Neutrophil (primary cell): ENCODE measurements around the gene SLC44A4.
"Not testable (repeated sequence)": the region's sequence is repeated elsewhere in the genome, so short reads cannot be mapped to it uniquely, and the experiment has no call there.

Experiments used
- H3K27ac ChIP-seq: fragments of 200-600 bp; sonication (generic); 2 replicates; pipeline ENCODE4 v1.5.1; 2016; ENCODE audit warnings: mild to moderate bottlenecking, moderate library complexity
- H3K27me3 ChIP-seq: fragments of 200-600 bp; sonication (generic); 2 replicates; pipeline ENCODE4 v1.6.0; 2016; ENCODE audit warnings: mild to moderate bottlenecking
- H3K36me3 ChIP-seq: fragments of 200-600 bp; sonication (generic); 2 replicates; pipeline ENCODE4 v1.5.1; 2017
- H3K4me1 ChIP-seq, 2 experiments: fragments of 200-600 bp in 1 of 2; sonication (generic) in 1 of 2; 1 replicate in 1 of 2; 2 replicates in 1 of 2; pipeline versions ENCODE4 v1.5.1 to v1.6.1; 2013 to 2016; ENCODE audit warnings: low read depth in 1 of 2, low read length in 1 of 2, mild to moderate bottlenecking in 1 of 2, moderate library complexity in 1 of 2; ENCODE audit not compliant: control insufficient read depth in 1 of 2, insufficient read depth in 1 of 2
- H3K4me3 ChIP-seq, 2 experiments: fragments of 200-600 bp in 1 of 2; sonication (generic) in 1 of 2; 1 replicate in 1 of 2; 2 replicates in 1 of 2; pipeline ENCODE4 v1.5.1; 2013 to 2016; ENCODE audit warnings: low read depth in 1 of 2, low read length in 1 of 2, mild to moderate bottlenecking in 1 of 2, moderate library complexity in 1 of 2
- H3K9me3 ChIP-seq: fragments of 200-600 bp; sonication (generic); 2 replicates; pipeline ENCODE4 v1.5.1; 2016
- TF ChIP-seq, protein P1 (sequence below): fragments of 200-600 bp; sonication (generic); IDR thresholded peaks from 2 replicates; pipeline ENCODE4 v1.5.1; 2016; ENCODE audit warnings: antibody characterized with exemption

The SLC44A4 gene

DNA sequence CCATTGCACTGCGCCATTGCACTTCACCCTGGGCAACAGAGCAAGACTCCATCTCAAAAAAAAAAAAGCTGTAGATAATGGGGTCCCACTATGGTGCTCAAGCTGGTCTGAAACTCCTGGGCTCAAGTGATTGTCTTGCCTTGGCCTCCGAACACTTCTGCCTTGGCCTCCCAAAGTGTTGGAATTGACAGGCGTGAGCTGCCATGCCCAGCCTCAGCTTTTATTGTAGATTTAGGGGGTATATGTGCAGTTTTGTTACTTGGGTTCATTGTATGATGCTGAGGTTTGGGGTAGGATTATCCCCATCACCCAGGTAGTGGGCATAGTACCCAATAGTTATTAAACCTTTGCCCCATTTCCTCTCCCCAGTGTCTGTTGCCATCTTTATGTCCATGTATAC lies 39.8 kb downstream of the SLC44A4 start:
- Histone ChIP-seq H3K27ac (no peak overlapping the region), H3K9me3 (no peaks in the 10 kb centered on the region), H3K36me3 (peaks cover 41% of the 10 kb centered on the region), H3K4me3 (no peak overlapping the region), H3K4me1 (peaks cover 35 to 37% of the 10 kb centered on the region in 2 experiments), H3K27me3 (no peaks in the 10 kb centered on the region)
- TF ChIP-seq, protein P1, sequence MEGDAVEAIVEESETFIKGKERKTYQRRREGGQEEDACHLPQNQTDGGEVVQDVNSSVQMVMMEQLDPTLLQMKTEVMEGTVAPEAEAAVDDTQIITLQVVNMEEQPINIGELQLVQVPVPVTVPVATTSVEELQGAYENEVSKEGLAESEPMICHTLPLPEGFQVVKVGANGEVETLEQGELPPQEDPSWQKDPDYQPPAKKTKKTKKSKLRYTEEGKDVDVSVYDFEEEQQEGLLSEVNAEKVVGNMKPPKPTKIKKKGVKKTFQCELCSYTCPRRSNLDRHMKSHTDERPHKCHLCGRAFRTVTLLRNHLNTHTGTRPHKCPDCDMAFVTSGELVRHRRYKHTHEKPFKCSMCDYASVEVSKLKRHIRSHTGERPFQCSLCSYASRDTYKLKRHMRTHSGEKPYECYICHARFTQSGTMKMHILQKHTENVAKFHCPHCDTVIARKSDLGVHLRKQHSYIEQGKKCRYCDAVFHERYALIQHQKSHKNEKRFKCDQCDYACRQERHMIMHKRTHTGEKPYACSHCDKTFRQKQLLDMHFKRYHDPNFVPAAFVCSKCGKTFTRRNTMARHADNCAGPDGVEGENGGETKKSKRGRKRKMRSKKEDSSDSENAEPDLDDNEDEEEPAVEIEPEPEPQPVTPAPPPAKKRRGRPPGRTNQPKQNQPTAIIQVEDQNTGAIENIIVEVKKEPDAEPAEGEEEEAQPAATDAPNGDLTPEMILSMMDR, result no peak

DNA sequence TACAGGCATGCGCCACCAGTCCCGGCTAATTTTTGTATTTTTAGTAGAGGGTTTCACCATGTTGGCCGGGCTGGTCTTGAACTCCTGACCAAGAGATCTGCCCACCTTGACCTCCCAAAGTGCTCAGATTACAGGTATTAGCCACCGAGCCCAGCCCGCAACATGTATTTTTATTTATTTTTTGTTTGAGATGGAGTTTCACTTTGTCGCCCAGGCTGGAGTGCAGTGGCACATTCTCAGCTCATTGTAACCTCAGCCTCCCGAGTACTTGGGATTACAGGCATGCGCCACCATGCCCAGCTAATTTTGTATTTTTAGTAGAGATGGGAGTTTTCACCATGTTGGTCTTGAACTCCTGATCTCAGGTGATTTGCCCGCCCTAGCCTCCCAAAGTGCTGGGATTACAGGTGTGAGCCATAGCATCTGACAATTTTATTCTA lies 40.7 kb downstream of the SLC44A4 start:
- Histone ChIP-seq H3K36me3 (peaks cover 41% of the 10 kb centered on the region), H3K27ac (peak overlapping the region; percentile 52), H3K4me1 (peaks cover 43 to 45% of the 10 kb centered on the region in 2 experiments)
- H3K4me3 ChIP-seq, H3K27me3 ChIP-seq, H3K9me3 ChIP-seq: not testable (repeated sequence)

DNA sequence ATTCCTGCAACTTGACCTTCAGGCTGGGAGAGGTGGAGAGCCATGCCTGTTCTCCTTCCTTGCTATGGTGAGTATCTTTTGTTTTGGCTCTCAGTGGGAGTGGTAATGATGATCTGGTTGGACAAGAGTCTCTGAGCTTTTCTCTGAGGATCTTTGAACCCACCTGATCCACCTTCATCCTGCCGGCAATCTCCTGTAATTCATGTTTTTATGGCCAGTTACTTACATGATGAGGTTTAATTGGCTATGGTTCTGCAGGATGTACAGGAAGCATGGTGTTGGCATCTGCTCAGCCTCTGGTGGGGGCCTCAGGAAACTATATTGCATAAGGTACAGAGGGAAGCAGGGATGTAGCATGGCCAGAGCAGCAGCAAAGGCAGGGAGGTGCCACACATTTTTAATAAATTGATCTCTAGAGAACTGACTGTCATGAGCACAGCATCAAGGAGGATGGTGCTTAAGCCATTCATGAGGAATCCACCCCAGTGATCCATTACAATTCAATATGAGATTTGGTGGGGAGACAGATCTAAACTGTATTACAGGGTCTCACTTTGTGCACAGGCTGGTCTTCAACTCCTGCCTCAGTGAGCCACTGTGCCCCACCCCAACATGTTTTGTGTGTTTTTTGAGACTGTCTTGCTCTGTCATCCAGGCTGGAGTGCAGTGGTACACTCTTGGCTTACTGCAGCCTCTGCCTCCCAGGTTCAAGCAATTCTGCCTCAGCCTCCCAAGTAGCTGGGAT lies 41.3 kb downstream of the SLC44A4 start:
- Histone ChIP-seq H3K4me1 (peaks cover 49 to 51% of the 10 kb centered on the region in 2 experiments), H3K27me3 (no peaks in the 10 kb centered on the region), H3K27ac (peak overlapping the region; percentile 52), H3K36me3 (peaks cover 41% of the 10 kb centered on the region), H3K4me3 (no peak overlapping the region), H3K9me3 (no peaks in the 10 kb centered on the region)
- TF ChIP-seq, protein P1, result no peak

DNA sequence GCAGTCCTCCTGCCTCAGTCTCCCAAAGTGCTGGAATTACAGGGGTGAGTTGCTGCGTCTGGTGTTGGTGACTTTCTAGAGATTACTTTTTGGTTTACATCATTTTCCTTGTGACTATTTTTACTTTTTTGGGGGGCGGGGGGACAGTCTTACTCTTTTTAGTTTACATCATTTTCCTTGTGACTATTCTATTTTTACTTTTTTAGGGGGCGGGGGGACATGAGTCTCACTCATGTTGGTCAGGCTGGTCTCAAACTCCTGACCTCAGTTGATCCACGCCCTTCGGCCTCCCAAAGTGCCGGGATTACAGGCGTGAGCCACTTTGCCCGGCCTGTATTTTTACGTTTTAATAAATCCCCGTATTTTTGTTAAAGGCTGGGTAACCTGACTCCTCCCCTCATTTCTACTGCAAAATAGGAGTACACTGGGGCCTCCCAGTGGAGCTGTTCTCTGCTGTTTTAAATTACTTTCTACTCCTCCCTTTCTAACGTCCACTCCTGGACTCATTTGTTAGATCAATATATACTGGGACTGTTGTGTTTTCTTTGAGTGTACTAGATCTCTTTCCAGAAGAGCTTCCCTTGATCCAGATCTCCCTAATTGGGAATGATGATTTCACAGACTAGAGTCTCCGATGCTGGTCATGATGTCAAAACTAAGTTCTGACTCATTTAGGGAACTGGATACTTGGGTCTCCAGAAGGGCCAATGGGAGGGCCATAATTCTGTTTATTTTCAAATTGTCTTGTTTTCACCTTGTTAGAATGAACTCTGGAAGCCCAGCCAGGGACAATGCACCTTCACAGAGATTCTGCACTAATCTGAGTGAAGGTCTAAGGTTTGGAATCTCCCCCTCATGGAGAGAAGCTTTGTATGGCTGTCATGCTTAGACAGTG lies 42.1 kb downstream of the SLC44A4 start:
- TF ChIP-seq, protein P1, result no peak
- peaks cover 41% of the 10 kb centered on the region for H3K36me3 ChIP-seq

DNA sequence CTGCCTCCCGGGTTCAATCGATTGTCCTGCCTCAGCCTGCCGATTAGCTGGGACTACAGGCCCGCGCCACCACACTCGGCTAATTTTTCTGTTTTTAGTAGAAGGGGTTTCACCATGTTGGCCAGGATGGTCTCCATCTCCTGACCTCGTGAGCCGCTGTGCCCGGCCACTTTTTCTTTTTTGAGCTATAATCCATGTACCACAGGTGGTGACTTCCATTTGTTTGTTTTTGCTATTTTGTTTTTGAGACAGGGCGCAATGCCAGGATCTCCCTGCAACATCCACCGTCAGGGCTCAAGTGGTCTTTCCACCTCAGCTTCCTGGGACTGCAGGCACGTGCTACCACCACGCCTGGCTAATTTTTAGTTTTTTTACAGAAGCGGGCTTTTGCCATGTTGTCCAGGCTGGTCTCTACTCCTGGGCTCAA lies 42.7 kb downstream of the SLC44A4 start:
- peaks cover 36% of the 10 kb centered on the region for H3K36me3 ChIP-seq
- peak overlapping the region; percentile 52 for H3K27ac ChIP-seq
- peak overlapping the region; percentile 92 to 96 for H3K4me3 ChIP-seq
- no peaks in the 10 kb centered on the region for H3K27me3 ChIP-seq
- H3K9me3 ChIP-seq, result no peaks in the 10 kb centered on the region
- TF ChIP-seq, protein P1, result no peak
- H3K4me1 ChIP-seq, result peaks cover 63 to 66% of the 10 kb centered on the region in 2 experiments

More for the DNA sequence above, 42.1 kb downstream of the SLC44A4 start:
- no peaks in the 10 kb centered on the region for H3K9me3 ChIP-seq
- H3K4me3 ChIP-seq, result peak overlapping the region; percentile 92 to 96
- H3K27ac ChIP-seq, result peak overlapping the region; percentile 52
- H3K4me1 ChIP-seq, result peaks cover 57 to 59% of the 10 kb centered on the region in 2 experiments
- H3K27me3 ChIP-seq, result no peaks in the 10 kb centered on the region
